Omental fat pad (tissue), 4 donors: ENCODE measurements around the gene SIRPA. TPM values are rescaled to one million over a fixed set of nuclear protein-coding genes. Genes with fewer than 3 reads are reported as not detected.

ENCODE experiments used
- ATAC-seq: fragments of 150-250 bp; one replicate; pipeline ENCODE4 v1.9.1; 2016; ENCODE audit warnings: mild to moderate bottlenecking, moderate library complexity; ENCODE audit not compliant: low FRiP score
- DNase-seq: peaks from one replicate; pipeline ENCODE4 v3.0.0-alpha.2; 2019; ENCODE audit warnings: low spot score
- total RNA-seq, 4 donors: library from RNA; depleted of rRNA; stranded (reverse); fragments of >200 nt; gene quantifications; one replicate each; pipeline ENCODE4 v1.1.0, GENCODE V29; 2016
- TF ChIP-seq, protein P1 (sequence below), 3 donors: fragments of 450-650 bp; IDR thresholded peaks; one replicate each; pipeline ENCODE4 v1.5.1; 2016 to 2017; ENCODE audit warnings: antibody characterized with exemption in 3 of 3, mild to moderate bottlenecking in 3 of 3, moderate library complexity in 2 of 3

Gene SIRPA
- total RNA-seq, 4 donors from 2014 or later = 51.9 to 86.1 (median 77.0) TPM

- ATAC-seq (peak; percentile 13), DNase-seq (no peak)
- TF ChIP-seq, protein P1, sequence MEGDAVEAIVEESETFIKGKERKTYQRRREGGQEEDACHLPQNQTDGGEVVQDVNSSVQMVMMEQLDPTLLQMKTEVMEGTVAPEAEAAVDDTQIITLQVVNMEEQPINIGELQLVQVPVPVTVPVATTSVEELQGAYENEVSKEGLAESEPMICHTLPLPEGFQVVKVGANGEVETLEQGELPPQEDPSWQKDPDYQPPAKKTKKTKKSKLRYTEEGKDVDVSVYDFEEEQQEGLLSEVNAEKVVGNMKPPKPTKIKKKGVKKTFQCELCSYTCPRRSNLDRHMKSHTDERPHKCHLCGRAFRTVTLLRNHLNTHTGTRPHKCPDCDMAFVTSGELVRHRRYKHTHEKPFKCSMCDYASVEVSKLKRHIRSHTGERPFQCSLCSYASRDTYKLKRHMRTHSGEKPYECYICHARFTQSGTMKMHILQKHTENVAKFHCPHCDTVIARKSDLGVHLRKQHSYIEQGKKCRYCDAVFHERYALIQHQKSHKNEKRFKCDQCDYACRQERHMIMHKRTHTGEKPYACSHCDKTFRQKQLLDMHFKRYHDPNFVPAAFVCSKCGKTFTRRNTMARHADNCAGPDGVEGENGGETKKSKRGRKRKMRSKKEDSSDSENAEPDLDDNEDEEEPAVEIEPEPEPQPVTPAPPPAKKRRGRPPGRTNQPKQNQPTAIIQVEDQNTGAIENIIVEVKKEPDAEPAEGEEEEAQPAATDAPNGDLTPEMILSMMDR (IDR thresholded peaks at IDR 0.05) = no peak
Measured at GRCh38 chr20:1897965-1898464, 2.8 kb downstream of the SIRPA start.

DNA sequence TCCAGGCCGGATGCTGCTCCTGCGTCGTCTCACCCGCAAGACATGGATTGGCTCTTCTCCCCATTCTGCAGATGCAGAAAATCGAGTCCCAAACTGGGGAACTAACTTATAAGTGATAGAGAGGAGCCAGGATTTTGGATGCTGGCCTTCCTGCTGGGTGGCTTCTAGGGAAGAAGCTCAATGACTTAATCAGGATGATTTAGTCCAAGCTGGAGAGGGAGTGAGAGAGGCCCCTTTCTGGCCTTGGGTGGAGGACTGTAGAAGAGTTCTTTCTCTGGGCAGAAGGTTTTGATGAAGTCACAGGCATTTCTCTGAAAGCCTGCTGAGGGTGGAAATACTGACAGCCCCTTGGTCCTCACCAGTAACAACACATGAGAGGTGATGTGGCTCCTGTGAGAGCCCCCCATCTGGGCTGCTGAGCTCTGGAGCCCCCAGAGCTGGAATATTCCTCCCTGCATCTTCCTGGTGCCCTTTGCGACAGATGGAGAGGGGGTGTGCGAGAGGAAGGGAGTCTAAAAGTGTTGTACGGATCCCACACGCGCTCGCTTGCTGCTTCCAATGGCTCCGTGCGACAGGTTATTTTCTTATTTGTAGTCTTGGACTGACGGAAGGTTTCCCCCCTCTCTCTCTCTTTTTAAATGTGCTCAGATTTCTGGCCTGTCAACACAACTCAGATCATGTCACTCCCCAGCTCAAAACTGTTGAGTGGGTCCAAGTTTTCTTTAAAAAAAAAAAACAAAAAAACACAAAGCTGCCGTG, 3.5 kb downstream of the SIRPA start:
- DNase-seq (no peak), ATAC-seq (no peak)
- TF ChIP-seq, protein P1 (IDR thresholded peaks at IDR 0.05) = no peak

DNA sequence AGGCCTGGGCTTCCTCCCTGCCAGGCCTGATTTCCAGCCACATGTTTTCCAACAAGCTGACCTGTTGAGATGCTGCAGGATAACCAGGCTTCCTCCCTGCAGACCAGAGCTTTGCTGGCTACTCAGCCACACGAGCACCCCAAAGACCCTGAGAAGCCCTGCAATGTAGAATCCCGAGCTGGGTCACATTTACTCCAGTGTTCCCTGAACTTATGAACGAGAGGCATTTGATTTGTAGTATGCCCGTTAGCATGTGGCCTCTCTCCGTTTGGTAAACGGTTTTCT, 4.0 kb downstream of the SIRPA start:
- ATAC-seq = no peak
- TF ChIP-seq, protein P1 (IDR thresholded peaks at IDR 0.05) = no peak
- DNase-seq = no peak

GRCh38 chr20:1900321-1900801, 5.2 kb downstream of the SIRPA start:
- ATAC-seq (peak; percentile 18), DNase-seq (no peak)
- TF ChIP-seq, protein P1 (IDR thresholded peaks at IDR 0.05) = no peak

GRCh38 chr20:1901704-1902103, 6.5 kb downstream of the SIRPA start:
- TF ChIP-seq, protein P1 (IDR thresholded peaks at IDR 0.05) = no peak
- DNase-seq (no peak), ATAC-seq (no peak)

DNA sequence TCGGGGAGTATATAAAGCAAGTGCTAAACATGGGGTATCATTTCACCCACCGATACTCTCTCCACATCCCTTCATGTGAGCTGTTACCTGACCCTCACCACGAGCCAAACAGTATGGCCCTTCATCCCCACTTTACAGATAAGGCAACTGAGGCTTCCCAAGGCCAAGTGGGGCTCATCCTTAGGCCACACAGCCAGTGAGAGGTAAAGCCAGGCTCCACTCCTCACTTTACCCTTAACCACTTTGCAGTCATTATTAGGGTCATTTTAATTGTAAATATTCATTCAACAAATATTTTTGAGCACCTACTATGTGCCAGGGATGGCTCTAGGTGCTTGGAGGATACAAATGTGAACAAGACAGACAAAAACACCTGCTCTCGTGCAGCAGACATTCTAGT, 7.0 kb downstream of the SIRPA start:
- no peak for DNase-seq
- ATAC-seq = no peak
- TF ChIP-seq, protein P1 (IDR thresholded peaks at IDR 0.05) = no peak

- DNase-seq (no peak), ATAC-seq (peak; percentile 57)
- TF ChIP-seq, protein P1 (IDR thresholded peaks at IDR 0.05) = no peak
Measured at GRCh38 chr20:1904135-1904534, 8.9 kb downstream of the SIRPA start.
